Keratinocyte (primary cell): ENCODE data around the gene HMGB2. TPM values are rescaled to one million over a fixed set of nuclear protein-coding genes. Genes with fewer than 3 reads are reported as not detected.

Experiments used
- DNase-seq: peaks from one replicate; pipeline ENCODE4 v3.0.0-alpha.2; 2011; ENCODE audit warnings: low read depth, missing footprints, low spot score
- FAIRE-seq: peaks from 2 replicates; lab custom pipeline; 2011; peaks lifted over from hg19 to GRCh38; lab: Jason Lieb, UNC
- H2AFZ ChIP-seq: 2 replicates; pipeline ENCODE4 v1.6.0; 2012; ENCODE audit warnings: low read length, control low read depth, inconsistent platforms; ENCODE audit not compliant: control insufficient read depth
- H3K27ac ChIP-seq: 2 replicates; pipeline ENCODE4 v1.5.1; 2011; ENCODE audit warnings: low read length; ENCODE audit not compliant: control insufficient read depth, insufficient read depth
- H3K27me3 ChIP-seq: 3 replicates; pipeline ENCODE4 v1.6.0; 2011; ENCODE audit warnings: low read length; ENCODE audit not compliant: control insufficient read depth, insufficient read depth; ENCODE audit errors: extremely low read depth
- H3K36me3 ChIP-seq, 2 experiments: 2 replicates in 1 of 2; 3 replicates in 1 of 2; pipeline ENCODE4 v1.5.1; 2011; ENCODE audit warnings: low read length in 2 of 2, mild to moderate bottlenecking in 1 of 2; ENCODE audit not compliant: control insufficient read depth in 2 of 2, insufficient read depth in 2 of 2; ENCODE audit errors: extremely low read depth in 1 of 2
- H3K4me1 ChIP-seq: 3 replicates; pipeline ENCODE4 v1.5.1; 2011; ENCODE audit warnings: low read length; ENCODE audit not compliant: control insufficient read depth, insufficient read depth; ENCODE audit errors: extremely low read depth
- H3K4me2 ChIP-seq: 3 replicates; pipeline ENCODE4 v1.6.0; 2011; ENCODE audit warnings: low read depth, low read length; ENCODE audit not compliant: control insufficient read depth, insufficient read depth; ENCODE audit errors: extremely low read depth
- H3K4me3 ChIP-seq, 3 experiments: fragments of 200-600 bp in 1 of 3; sonication (generic) in 1 of 3; 2 replicates in 2 of 3; 3 replicates in 1 of 3; pipeline ENCODE4 v1.5.1; 2011 to 2016; ENCODE audit warnings: low read length in 3 of 3, mild to moderate bottlenecking in 3 of 3, control low read depth in 2 of 3, inconsistent platforms in 1 of 3, low read depth in 1 of 3, mixed read lengths in 1 of 3, mixed run types in 1 of 3, moderate library complexity in 1 of 3; ENCODE audit not compliant: control insufficient read depth in 2 of 3, insufficient read depth in 2 of 3; ENCODE audit errors: extremely low read depth in 1 of 3
- H3K79me2 ChIP-seq: 2 replicates; pipeline ENCODE4 v1.6.0; 2012; ENCODE audit warnings: low read length; ENCODE audit not compliant: control insufficient read depth, insufficient read depth
- H3K9ac ChIP-seq: 3 replicates; pipeline ENCODE4 v1.6.0; 2011; ENCODE audit warnings: low read length; ENCODE audit not compliant: control insufficient read depth, insufficient read depth; ENCODE audit errors: extremely low read depth
- H3K9me1 ChIP-seq: 3 replicates; pipeline ENCODE4 v1.6.0; 2011; ENCODE audit warnings: low read length; ENCODE audit not compliant: control insufficient read depth, insufficient read depth; ENCODE audit errors: extremely low read depth
- H3K9me3 ChIP-seq: 2 replicates; pipeline ENCODE4 v1.5.1; 2012; ENCODE audit warnings: low read depth, low read length; ENCODE audit not compliant: control insufficient read depth
- H4K20me1 ChIP-seq: 3 replicates; pipeline ENCODE4 v1.6.0; 2011; ENCODE audit warnings: low read length; ENCODE audit not compliant: control insufficient read depth, insufficient read depth; ENCODE audit errors: extremely low read depth
- CTCF ChIP-seq, 3 experiments: IDR thresholded peaks in 1 of 3; conservative IDR thresholded peaks in 1 of 3; optimal IDR thresholded peaks in 1 of 3; 2 replicates in 2 of 3; 3 replicates in 1 of 3; pipeline versions ENCODE3 to v1.5.1; 2011; ENCODE audit warnings: low read length in 3 of 3, mild to moderate bottlenecking in 3 of 3, moderate library complexity in 2 of 3, control low read depth in 1 of 3, inconsistent platforms in 1 of 3; ENCODE audit not compliant: insufficient read depth in 2 of 3; ENCODE audit errors: extremely low read depth in 1 of 3
- EZH2 ChIP-seq: IDR thresholded peaks from one replicate; pipeline ENCODE4 v1.6.1; 2012; ENCODE audit warnings: inconsistent platforms, mild to moderate bottlenecking, low read length, moderate library complexity
- dilution Hi-C: fragments of 300-500 bp; cut with MboI; formaldehyde crosslinking; loops from one replicate; pipeline ENCODE4 v1.7.0; 2020; ENCODE audit warnings: low sequenced_read_pairs; ENCODE audit not compliant: extremely low pct_ligation_motif_present
- polyA plus RNA-seq, 5 experiments: library from polyadenylated mRNA; depleted of rRNA in 3 of 5; stranded (reverse) in 3 of 5; stranded (forward) in 1 of 5; unstranded in 1 of 5; fragments of >200 nt; gene quantifications; 1 replicate in 1 of 5; 2 replicates in 3 of 5; 3 replicates in 1 of 5; pipeline versions ENCODE4 v1.2.1 to v1.2.3, GENCODE V29; 2011 to 2012; ENCODE audit warnings: missing spikeins in 2 of 5, low read depth in 1 of 5, low replicate concordance in 1 of 5

The HMGB2 gene
- polyA plus RNA-seq, 1 donor (not counting 4 experiments of a cell fraction or from before 2014, with no cell fraction given) = 55.9 TPM

- H2AFZ ChIP-seq = no peak overlapping the region
- peaks cover 0 to 13% of the 10 kb centered on the region in 2 experiments for H3K36me3 ChIP-seq
- no peaks in the 10 kb centered on the region for H3K27me3 ChIP-seq
- H3K9me1 ChIP-seq = no peaks in the 10 kb centered on the region
- H3K4me1 ChIP-seq = peaks cover 13% of the 10 kb centered on the region
- H3K9ac ChIP-seq = peak overlapping the region; percentile 98
- no peaks in the 10 kb centered on the region for H3K9me3 ChIP-seq
- peaks cover 18% of the 10 kb centered on the region for H3K79me2 ChIP-seq
- H3K4me3 ChIP-seq = peak overlapping the region in 2 of 3 experiments; percentile 90 to 92
- TF ChIP-seq CTCF (optimal IDR thresholded peaks at IDR 0.05 in 1 of 3, IDR thresholded peaks at IDR 0.05 in 1 of 3, conservative IDR thresholded peaks at IDR 0.05 in 1 of 3; ENCODE audit: extremely low read depth in 1 of 3, insufficient read depth in 2 of 3, low read length in 3 of 3) (no peak), EZH2 (no peak)
- dilution Hi-C loops = no loop called here
- peaks cover 4% of the 10 kb centered on the region for H4K20me1 ChIP-seq
- FAIRE-seq (no peak), DNase-seq (no peak)
- peak overlapping the region; percentile 93 for H3K27ac ChIP-seq
- H3K4me2 ChIP-seq = peak overlapping the region; percentile 98
These were observed 2.1 kb downstream of the HMGB2 start for GRCh38 chr4:173332021-173332487.

GRCh38 chr4:173330590-173330989, 3.6 kb downstream of the HMGB2 start:
- no peak for DNase-seq
- H3K4me1 ChIP-seq = peaks cover 9% of the 10 kb centered on the region
- peaks cover 18% of the 10 kb centered on the region for H3K79me2 ChIP-seq
- H2AFZ ChIP-seq = no peak overlapping the region
- TF ChIP-seq EZH2 = no peak
- no peak for TF ChIP-seq CTCF (optimal IDR thresholded peaks at IDR 0.05 in 1 of 3, IDR thresholded peaks at IDR 0.05 in 1 of 3, conservative IDR thresholded peaks at IDR 0.05 in 1 of 3; ENCODE audit: extremely low read depth in 1 of 3, insufficient read depth in 2 of 3, low read length in 3 of 3)
- no peaks in the 10 kb centered on the region for H3K27me3 ChIP-seq
- no peak overlapping the region for H3K9ac ChIP-seq
- dilution Hi-C loops = no loop called here
- no peaks in the 10 kb centered on the region for H3K9me1 ChIP-seq
- peaks cover 4% of the 10 kb centered on the region for H4K20me1 ChIP-seq
- H3K27ac ChIP-seq = no peak overlapping the region
- no peak for FAIRE-seq
- no peak overlapping the region for H3K4me3 ChIP-seq
- no peaks in the 10 kb centered on the region for H3K9me3 ChIP-seq
- peaks cover 0 to 13% of the 10 kb centered on the region in 2 experiments for H3K36me3 ChIP-seq
- H3K4me2 ChIP-seq = no peak overlapping the region
